Aorta (tissue), 5 donors: ENCODE results near the gene NCR2. TPM values are rescaled to one million over a fixed set of nuclear protein-coding genes. Genes with fewer than 3 reads are reported as not detected.

Experiments used
- ATAC-seq: fragments of 200-7000 bp; cut with Tn5 transposase; one replicate; pipeline ENCODE4 v1.9.1; 2022; ENCODE audit warnings: moderate library complexity; ENCODE audit not compliant: low FRiP score
- DNase-seq, 2 donors: peaks; one replicate each; pipeline ENCODE4 v3.0.0-alpha.2; 2020
- H3K27ac ChIP-seq, 2 donors: one replicate each; pipeline ENCODE4 v1.5.1; 2013; ENCODE audit warnings: low read length in 2 of 2, mild to moderate bottlenecking in 2 of 2, moderate library complexity in 2 of 2, control low read depth in 1 of 2, inconsistent platforms in 1 of 2, low read depth in 1 of 2
- H3K27me3 ChIP-seq, 2 donors: one replicate each; pipeline ENCODE4 v1.6.1; 2013; ENCODE audit warnings: control low read depth in 1 of 2, low read length in 1 of 2, mild to moderate bottlenecking in 1 of 2, moderate library complexity in 1 of 2; ENCODE audit not compliant: insufficient read depth in 2 of 2, control insufficient read depth in 1 of 2
- H3K36me3 ChIP-seq, 2 donors: one replicate each; pipeline ENCODE4 v1.6.1; 2013; ENCODE audit warnings: control low read depth in 1 of 2, low read length in 1 of 2, mild to moderate bottlenecking in 1 of 2; ENCODE audit not compliant: insufficient read depth in 2 of 2, control insufficient read depth in 1 of 2
- H3K4me1 ChIP-seq, 2 donors: one replicate each; pipeline ENCODE4 v1.6.1; 2013; ENCODE audit warnings: low read length in 2 of 2, control low read depth in 1 of 2, mild to moderate bottlenecking in 1 of 2, moderate library complexity in 1 of 2; ENCODE audit not compliant: insufficient read depth in 2 of 2, control insufficient read depth in 1 of 2
- H3K4me3 ChIP-seq, 2 donors: one replicate each; pipeline ENCODE4 v1.5.1; 2013; ENCODE audit warnings: low read length in 2 of 2, control low read depth in 1 of 2, mild to moderate bottlenecking in 1 of 2
- H3K9me3 ChIP-seq: one replicate; pipeline ENCODE4 v1.6.1; 2013; ENCODE audit warnings: mild to moderate bottlenecking, low read length; ENCODE audit not compliant: control insufficient read depth
- WGBS, 2 donors: extraction: QIAGEN DNeasy Blood & Tissue Kit; methylation state at CpG; one replicate each; pipeline ENCODE4 v1.1.7; 2013; 5-methylcytosine and 5-hydroxymethylcytosine counted together
- intact Hi-C, 2 donors: fragments of 100-400 bp; cut with DNase I; formaldehyde crosslinking; loops; one replicate each; pipeline versions ENCODE4 v1.14.2 to v1.15.0; 2022
- polyA plus RNA-seq, 2 donors: library from polyadenylated mRNA; stranded (reverse); fragments of 200-250 nt; gene quantifications; one replicate each; pipeline ENCODE4 v1.2.3, GENCODE V29; 2013
- total RNA-seq, 2 donors: library from RNA; stranded (reverse); fragmentation: NEBNext Ultra II Directional; extraction: Animal tissue kit (Norgen Biotek cat#: 25700); gene quantifications; one replicate each; pipeline ENCODE4 v1.2.1, GENCODE V29; 2021
- donor health status: healthy with polysubstance abuse.
- donor health status: Bipolar disorder and iron deficiency.
- donor health status: DM: no; HTN: no; CAD: no.
- donor health status: DM: no; HTN: no; CAD: no.
- donor health status: DM: yes; HTN: yes; CAD: no.

Gene NCR2
- total and polyA plus RNA-seq, 4 donors: not detected

- WGBS, 2 donors: 70 to 78% methylated on average over 4 of the region's 4 CpGs
- ATAC-seq (no peak), DNase-seq (no peak)
- no peaks in the 10 kb centered on the region for H3K36me3 ChIP-seq
- H3K4me3 ChIP-seq: no peak overlapping the region
- H3K9me3 ChIP-seq: peaks cover 4% of the 10 kb centered on the region
- no peaks in the 10 kb centered on the region for H3K4me1 ChIP-seq
- H3K27ac ChIP-seq: no peak overlapping the region
- H3K27me3 ChIP-seq: no peaks in the 10 kb centered on the region
- intact Hi-C loops: no loop called here
Measured at GRCh38 chr6:41392246-41392645, 56.8 kb downstream of the NCR2 start.

GRCh38 chr6:41396335-41396734 is 60.9 kb downstream of the NCR2 start:
- ATAC-seq (no peak), DNase-seq (no peak)
- H3K4me3 ChIP-seq: no peak overlapping the region
- no peaks in the 10 kb centered on the region for H3K4me1 ChIP-seq
- H3K27ac ChIP-seq: no peak overlapping the region
- 30 to 45% methylated on average over 5 of the region's 5 CpGs for WGBS, 2 donors
- H3K9me3 ChIP-seq: peaks cover 2% of the 10 kb centered on the region
- no peaks in the 10 kb centered on the region for H3K27me3 ChIP-seq
- intact Hi-C loops: no loop called here
- no peaks in the 10 kb centered on the region for H3K36me3 ChIP-seq

- no peak overlapping the region for H3K4me3 ChIP-seq
- H3K36me3 ChIP-seq: no peaks in the 10 kb centered on the region
- H3K27me3 ChIP-seq: no peaks in the 10 kb centered on the region
- DNase-seq: no peak
- ATAC-seq: no peak
- H3K9me3 ChIP-seq: peaks cover 4% of the 10 kb centered on the region
- H3K27ac ChIP-seq: no peak overlapping the region
- no peaks in the 10 kb centered on the region for H3K4me1 ChIP-seq
- intact Hi-C loops: no loop called here
- WGBS, 2 donors: 63 to 73% methylated on average over 5 of the region's 5 CpGs
Measured at GRCh38 chr6:41399424-41399823, 64.0 kb downstream of the NCR2 start.

Other genes with a start within 250 kb of the NCR2 start
- gene TREML1, start 181.3 kb upstream of the NCR2 start, total RNA-seq: 1 to 10 TPM; 1.2 to 1.7 TPM
- not detected for gene TREML1, start 181.3 kb upstream of the NCR2 start, polyA plus RNA-seq
- 1 to 10 TPM; 6.6 to 8.1 TPM for gene TREM2, start 172.5 kb upstream of the NCR2 start, total RNA-seq
- gene TREM2, start 172.5 kb upstream of the NCR2 start, polyA plus RNA-seq: 10 to 100 TPM in 1 of 2 donors, 1 to 10 TPM in 1; 4.7 to 11.3 TPM
- gene TREML2, start 134.5 kb upstream of the NCR2 start, total RNA-seq: under 1 TPM; 0.30 to 0.62 TPM
- gene TREML2, start 134.5 kb upstream of the NCR2 start, polyA plus RNA-seq: under 1 TPM in 1 of 2 donors, not detected in 1; 0.38 TPM
- under 1 TPM in 1 of 2 donors, not detected in 1; 0.49 TPM for gene TREML4, start 107.3 kb upstream of the NCR2 start, total RNA-seq
- gene TREML4, start 107.3 kb upstream of the NCR2 start, polyA plus RNA-seq: not detected
- 10 to 100 TPM in 1 of 2 donors, 1 to 10 TPM in 1; 6.2 to 18.4 TPM for gene TREM1, start 48.9 kb upstream of the NCR2 start, total RNA-seq
- 1 to 10 TPM in 1 of 2 donors, not detected in 1; 6.5 TPM for gene TREM1, start 48.9 kb upstream of the NCR2 start, polyA plus RNA-seq
- 10 to 100 TPM; 31.6 to 36.2 TPM for gene FOXP4, start 210.8 kb downstream of the NCR2 start, total RNA-seq
- gene FOXP4, start 210.8 kb downstream of the NCR2 start, polyA plus RNA-seq: 10 to 100 TPM in 1 of 2 donors, 1 to 10 TPM in 1; 9.1 to 11.3 TPM